ENCODE measurements around the gene FGD4. TPM values are rescaled to one million over a fixed set of nuclear protein-coding genes. Genes with fewer than 3 reads are reported as not detected.

Gene FGD4
- total RNA-seq, result 51.5 and 59.5 TPM in 2 replicates

DNA sequence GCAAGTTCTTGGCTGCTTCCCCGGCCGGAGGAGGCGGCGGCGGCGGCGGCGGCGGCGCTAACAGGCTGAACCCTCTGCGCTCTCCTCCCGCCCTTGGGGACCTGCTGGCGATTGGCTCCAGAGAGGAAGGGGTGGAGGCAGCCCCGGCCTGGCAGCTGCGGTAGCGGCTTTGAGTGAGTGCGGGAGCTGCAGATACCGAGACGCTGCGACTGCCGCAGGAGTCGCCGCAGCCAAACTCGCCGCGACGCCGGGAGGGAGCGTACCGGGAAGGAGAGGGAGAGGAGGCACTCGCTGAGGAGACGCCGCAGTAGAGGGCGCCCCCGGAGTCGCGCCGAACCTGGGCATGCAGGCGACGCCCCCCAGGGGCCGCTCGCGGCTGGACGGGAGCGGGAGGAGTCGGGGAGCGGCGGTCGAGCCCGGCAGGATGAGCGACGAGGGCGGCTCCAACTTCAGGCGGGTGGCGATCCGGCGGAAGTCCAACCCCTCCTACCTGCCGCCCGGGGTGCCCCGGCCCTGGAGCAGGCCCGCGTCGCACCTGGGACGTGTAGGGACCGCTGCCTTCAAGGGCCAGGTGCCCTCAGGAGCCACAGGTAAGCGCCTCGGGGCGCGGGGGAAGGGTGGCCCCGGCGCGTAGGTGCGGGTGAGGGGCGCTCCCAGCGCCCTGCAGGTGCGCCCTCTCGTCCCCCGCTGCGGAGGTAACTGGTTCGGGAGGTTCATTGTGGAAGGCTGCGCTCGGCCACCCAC is at the start of gene FGD4:
TSS of gene FGD4 (plus strand) at position 189 of the 744 bp plus-strand sequence.

DNA sequence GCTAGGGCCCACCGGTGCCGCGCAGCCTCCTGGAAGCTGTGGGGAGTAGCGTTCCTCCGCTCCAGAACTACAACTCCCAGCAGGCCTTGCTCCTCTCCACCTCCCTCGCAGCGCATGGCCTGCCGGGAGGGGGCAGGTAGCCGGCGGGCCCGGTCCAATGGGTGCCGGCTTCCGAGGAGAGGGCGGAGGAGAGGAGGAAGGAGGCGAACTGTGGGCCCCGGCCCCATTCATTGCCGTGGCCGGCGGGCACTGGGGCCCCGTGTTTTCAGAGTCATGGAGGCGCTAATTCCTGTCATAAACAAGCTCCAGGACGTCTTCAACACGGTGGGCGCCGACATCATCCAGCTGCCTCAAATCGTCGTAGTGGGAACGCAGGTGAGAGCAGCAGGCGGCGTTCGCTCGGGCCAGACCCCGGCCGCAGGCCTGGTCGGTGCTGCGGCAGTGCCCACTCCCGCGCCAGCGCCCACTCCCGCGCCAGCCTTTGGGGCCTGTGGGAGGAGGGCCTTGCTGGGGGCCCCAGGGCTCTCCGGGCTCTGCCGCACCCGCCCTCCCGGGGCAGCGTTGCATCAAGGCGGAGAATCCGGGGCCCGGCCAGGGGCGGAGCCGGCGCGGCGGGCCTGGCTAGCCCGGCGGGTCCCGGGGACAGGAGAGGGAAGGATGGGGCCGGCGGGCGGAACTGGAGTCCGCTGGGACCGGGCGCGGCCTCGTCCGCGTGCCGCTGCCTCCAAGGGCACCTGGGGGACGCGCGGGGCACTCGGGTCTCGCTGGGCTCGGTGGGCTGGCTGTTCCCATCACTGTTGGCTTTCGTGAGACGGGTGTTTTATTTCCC is 279.9 kb downstream of the FGD4 start, which contains the start of gene DNM1L:
TSS of gene DNM1L (plus strand) at position 211 of the 829 bp plus-strand sequence. CDS start at position 274, 63 bp downstream.

Small RNA genes lying within 50 kb of the gene (small RNA-seq; reads per million reads assigned to genes)
- gene RF00019 (not detected), gene RNU6-494P (not detected)

Data from articular chondrocyte of knee joint (primary cell).